Fibroblast of skin of scalp (primary cell): ENCODE measurements around the gene ENOSF1. TPM values are rescaled to one million over a fixed set of nuclear protein-coding genes. Genes with fewer than 3 reads are reported as not detected.
"Not testable (repeated sequence)": the region's sequence is repeated elsewhere in the genome, so short reads cannot be mapped to it uniquely, and the experiment has no call there.

Source experiments
- DNase-seq: peaks from one replicate; pipeline ENCODE4 v3.0.0-alpha.2; 2013
- polyA plus RNA-seq, 2 experiments: library from polyadenylated mRNA; unstranded; fragments of 120-200 nt; gene quantifications; one replicate each; pipeline ENCODE4 v1.2.1, GENCODE V29; 2013; ENCODE audit not compliant: insufficient read length in 2 of 2

The ENOSF1 gene, protein sequence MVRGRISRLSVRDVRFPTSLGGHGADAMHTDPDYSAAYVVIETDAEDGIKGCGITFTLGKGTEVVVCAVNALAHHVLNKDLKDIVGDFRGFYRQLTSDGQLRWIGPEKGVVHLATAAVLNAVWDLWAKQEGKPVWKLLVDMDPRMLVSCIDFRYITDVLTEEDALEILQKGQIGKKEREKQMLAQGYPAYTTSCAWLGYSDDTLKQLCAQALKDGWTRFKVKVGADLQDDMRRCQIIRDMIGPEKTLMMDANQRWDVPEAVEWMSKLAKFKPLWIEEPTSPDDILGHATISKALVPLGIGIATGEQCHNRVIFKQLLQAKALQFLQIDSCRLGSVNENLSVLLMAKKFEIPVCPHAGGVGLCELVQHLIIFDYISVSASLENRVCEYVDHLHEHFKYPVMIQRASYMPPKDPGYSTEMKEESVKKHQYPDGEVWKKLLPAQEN
- 21.9 TPM for polyA plus RNA-seq (2013, experiment 1 of 2; ENCODE audit: insufficient read length)
- 21.7 TPM for polyA plus RNA-seq (2013, experiment 2 of 2; ENCODE audit: insufficient read length)

DNA sequence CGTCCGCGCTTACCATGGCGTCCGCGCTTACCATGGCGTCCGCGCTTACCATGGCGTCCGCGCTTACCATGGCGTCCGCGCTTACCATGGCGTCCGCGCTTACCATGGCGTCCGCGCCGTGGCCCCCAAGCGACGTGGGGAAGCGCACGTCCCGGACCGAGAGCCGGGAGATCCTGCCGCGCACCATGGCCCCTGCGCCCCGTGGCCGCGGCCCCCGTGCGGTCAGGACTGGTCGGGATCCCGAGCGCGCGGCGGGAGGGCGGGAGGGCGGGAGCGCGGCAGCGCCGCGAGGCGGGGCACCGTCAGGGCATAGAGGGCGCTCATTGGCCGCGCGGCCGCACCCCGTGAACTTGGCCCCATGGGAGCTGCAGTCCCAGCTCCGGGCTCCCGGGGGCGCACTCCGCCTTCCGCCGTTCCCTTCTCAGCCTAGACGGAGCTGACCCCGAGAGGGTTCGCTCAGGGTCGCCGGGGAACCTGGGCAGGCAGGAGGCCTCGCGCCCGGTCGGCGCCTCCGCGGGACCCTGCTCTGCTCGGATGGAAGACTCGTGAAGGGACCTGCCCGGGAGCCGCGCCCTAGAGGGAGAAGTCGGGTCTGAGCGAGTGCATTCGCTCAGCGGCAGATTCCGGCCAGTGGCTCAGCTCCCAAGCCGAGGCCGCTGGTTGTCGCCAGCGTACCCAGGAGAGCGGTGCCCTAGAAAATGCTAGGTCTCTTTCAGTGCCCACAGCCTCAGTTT, at the start of gene ENOSF1:
Gene ENOSF1, minus strand, starts transcription at position 230 of the 734 bp plus-strand sequence. Its CDS starts 43 bp downstream, at position 187.
- DNase-seq: peak; percentile 89

DNA sequence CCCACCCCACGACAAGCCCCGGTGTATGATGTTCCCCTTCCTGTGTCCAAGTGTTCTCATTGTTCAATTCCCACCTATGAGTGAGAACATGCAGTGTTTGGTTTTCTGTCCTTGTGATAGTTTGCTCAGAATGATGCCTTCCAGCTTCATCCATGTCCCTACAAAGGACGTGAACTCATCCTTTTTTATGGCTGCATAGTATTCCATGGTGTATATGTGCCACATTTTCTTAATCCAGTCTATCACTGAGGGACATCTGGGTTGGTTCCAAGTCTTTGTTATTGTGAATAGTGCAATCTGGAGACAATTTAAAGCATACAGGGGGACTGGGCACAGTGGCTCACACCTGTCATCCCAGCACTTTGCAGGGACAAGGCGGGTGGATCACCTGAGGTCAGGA, 47.4 kb upstream of the ENOSF1 start:
- DNase-seq: not testable (repeated sequence)

- no peak for DNase-seq
Observed at GRCh38 chr18:755506-755905, 43.1 kb upstream of the ENOSF1 start.

DNA sequence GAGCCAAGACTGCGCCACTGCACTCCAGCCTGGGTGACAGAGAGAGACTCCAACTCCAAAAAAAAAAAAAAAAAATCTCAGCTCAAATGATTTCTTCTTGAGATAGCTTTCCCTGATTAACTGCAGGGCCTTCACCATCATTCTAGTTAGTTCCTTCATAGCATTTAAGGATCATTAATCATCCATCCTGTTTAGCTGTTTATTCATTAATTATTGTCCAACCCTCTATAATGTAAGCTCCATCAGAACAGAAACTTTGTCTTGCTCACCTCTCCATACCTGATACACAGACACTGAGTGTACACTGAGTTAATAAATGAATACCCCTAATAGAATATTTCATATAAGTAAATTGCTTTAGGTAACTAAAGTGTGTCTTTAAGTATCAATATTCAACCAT, 42.2 kb upstream of the ENOSF1 start:
- DNase-seq: no peak

GRCh38 chr18:750456-750855, 38.0 kb upstream of the ENOSF1 start:
- DNase-seq: no peak

DNA sequence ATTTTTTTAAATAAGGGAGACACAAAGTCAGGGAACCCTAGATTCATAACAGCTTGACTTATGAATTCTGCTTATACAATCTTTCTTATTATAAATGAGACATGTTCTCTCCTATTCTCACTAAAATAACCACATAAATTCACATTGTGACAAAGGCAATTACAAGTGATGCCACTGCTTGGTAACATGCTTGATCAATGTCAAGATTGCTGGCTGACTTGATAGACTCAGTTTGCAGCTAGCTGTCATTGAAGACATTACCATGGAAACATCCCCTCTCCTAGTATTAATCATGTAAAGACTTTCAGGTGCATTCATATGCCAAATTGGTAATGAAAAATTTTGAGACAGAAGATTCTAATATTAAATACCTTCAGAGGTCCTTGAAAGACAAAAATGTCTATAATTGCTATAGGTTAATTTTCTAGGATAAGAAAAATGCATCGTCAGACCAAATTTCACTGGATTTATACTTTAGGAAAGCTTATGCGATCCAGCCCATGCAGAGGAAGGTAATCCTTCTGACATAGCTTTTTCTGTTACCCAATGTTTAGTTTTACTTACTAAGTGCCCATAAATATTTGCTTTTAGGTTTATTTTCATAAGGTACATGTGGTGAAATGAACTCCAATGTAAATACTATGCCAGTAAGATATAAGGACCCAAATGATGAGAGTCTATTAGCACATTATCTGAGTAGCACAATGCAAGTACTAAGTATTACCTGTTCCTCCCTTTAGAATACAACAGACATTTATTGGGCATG, 32.6 kb upstream of the ENOSF1 start:
- no peak for DNase-seq

GRCh38 chr18:741931-742512, 29.6 kb upstream of the ENOSF1 start:
- DNase-seq: peak; percentile 50

DNA sequence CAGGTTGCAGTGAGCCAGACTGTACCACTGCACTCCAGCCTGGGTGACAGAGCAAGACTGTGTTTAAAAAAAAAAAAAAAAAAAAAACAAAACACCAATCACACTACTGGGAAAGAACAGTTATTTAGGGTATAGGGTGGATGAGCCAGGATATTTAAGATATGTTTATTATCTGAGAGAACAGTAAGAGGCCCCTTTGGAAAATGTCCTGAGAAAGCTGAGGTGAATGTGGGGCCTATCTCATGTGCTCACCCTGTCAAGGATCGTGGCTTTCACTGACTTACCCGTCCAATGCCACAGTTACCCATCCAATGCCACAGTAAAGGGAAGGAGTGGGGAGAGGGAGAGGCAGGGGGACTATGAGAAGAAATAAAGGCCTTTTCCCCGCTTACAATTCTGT, 19.9 kb upstream of the ENOSF1 start:
- no peak for DNase-seq

DNA sequence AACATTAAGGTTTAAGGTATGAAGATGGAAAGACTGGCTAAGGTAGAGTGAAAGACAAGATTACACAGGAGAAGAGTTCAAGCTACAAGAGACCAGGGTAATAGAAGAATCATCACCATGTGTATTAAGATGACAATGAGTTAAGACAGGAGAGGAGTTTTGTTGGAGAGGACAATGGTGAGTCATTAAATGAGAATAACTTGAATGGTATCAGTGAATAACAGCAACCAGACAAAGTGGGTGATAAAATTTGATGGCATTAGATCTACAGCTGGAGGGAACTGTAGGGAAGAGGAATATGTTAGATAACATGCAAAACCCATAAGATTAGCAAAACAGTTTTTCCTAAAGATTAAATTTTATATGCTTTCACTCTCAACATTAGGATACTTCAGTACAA, 18.8 kb upstream of the ENOSF1 start:
- DNase-seq: no peak

- DNase-seq: no peak
Observed at GRCh38 chr18:730692-731091, 18.3 kb upstream of the ENOSF1 start.

DNA sequence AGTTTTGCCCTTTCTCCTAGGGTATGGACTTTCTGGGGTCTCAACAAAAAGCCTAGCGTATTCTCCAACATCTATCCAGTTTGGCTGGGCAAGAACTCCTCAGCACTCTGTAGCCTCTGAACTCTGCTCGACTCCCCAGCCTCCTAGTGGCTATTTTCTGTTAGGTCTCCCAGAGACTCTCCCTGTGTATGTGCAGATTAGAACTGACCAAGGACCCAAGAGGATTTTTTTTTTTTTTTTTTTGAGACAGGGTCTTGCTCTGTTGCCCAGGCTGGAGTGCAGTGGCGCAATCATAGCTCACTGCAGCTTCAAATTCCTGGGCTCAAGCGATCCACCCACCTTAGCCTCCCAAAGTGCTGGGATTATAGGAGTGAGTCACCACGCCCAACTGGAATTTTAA, 17.7 kb upstream of the ENOSF1 start:
- DNase-seq: not testable (repeated sequence)

DNA sequence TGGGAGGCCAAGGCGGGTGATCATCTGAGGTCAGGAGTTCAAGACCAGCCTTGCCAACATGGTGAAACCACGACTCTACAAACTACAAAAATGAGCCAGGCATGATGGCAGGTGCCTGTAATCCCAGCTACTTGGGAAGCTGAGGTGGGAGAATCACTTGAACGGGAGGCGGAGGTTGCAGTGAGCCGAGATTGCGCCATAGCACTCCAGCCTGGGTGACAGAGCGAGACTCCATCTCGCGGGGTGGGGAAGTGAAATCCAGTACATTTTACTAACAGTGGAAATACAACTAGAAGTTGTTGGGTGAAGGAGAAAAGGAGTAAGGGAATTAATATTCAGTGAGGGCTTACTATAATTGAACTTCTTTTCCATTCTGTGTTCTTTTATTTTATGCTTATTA, 13.2 kb upstream of the ENOSF1 start:
- no peak for DNase-seq

DNA sequence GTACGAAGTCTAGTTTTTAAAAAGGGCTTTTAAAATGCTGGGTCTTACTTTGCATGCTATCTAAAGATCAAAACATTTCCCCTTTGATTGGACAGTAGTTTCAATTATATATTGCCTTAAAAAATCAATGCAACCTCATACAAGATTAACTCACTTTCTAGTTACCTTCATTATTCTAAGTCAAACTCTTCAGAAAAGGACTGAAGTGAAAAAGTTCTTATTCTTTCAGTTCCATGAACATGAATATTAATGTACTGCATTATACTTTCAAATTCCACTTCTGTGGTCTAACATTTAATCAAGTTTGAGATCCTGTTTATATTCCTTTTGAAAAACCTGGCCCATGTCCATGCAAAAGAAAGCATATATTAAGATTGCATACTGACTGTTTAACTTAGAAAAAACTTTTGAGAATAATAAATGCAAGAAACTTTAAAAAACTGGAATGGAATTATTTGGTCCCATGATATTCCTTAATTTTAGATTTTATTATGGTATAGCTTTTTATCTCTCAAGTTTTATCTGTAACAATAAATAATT, 11.2 kb upstream of the ENOSF1 start:
- no peak for DNase-seq

- DNase-seq: no peak
Observed at GRCh38 chr18:717003-717402, 4.6 kb upstream of the ENOSF1 start.

GRCh38 chr18:715626-716025, 3.2 kb upstream of the ENOSF1 start:
- peak; percentile 76 for DNase-seq

- no peak for DNase-seq
Observed at GRCh38 chr18:713135-713490, 683 bp upstream of the ENOSF1 start.

DNA sequence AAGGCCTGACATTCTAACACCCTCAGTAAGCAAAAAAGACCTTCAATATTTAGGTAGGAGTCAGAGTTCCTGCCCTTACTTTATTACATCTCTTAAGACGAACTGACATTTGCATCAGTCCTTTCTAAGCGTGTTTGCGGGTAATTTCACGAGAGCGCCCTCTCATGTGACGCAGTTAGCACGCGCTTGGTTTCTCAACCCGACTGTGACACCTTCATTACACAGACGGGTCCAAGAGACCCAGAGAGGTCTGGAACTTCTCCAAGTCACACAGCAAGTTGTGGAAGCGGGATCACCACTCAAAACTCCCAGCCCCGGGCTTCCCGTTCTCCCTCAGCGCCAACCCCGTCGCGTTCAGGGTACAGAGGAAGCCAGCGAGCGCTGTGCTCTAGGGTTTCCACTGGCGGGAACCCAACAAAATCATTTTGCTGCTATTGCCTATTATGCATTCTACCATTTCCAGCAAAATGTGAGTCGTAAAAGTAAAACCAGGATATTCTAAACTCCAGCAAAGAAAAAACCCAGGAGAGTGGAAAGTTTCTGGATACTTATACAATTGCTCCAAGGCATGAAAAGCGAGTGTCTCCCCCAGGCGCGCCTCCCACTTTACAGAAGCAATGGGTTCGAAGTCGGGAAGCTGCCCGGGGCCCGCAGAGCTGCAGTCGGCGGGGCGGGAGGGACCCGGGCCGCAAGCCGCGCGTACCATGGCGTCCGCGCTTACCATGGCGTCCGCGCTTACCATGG, 601 bp downstream of the ENOSF1 start:
- peak; percentile 83 for DNase-seq

GRCh38 chr18:711310-711656, 1.1 kb downstream of the ENOSF1 start:
- DNase-seq: no peak

DNA sequence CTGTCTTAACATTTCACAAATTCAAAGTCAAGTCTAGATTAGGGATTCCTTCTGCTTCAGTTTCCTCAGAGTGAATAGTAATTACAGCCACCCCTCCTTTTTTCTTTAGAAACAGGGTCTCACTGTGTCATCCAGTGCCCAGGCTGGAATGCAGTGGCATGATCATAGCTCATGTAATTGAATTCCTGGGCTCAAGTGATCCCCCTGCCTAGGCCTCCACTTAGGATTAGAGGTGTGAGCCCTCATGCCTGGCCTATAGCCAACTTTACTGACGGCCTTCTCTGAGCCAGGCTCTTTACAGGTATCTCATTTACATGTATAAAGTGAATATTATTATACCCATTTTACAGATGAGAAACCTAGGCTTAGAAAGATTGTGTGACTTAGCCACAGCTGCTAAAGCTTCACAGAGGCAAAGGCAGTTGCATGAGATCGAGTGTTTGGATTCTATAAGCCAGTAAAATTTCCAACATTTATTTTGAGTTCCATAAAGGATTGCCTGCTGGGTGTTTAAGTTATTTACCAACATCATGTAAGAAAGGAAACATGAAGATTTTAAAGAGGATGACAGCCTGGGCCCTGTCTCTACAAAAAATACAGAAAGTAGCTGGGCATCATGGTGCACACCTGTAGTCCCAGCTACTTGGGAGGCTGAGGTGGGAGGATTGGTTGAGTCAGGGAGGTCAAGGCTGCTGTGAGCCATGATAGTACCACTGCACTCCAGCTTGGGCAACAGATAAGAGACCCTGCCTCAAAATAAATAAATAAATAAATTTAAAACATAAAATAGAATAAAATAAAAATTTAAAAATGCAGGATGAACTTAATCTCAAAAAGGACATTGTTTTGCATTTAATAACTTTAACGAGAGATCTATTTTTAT, 1.8 kb downstream of the ENOSF1 start:
- DNase-seq: no peak

- no peak for DNase-seq
Observed at GRCh38 chr18:709771-710170, 2.7 kb downstream of the ENOSF1 start.

DNA sequence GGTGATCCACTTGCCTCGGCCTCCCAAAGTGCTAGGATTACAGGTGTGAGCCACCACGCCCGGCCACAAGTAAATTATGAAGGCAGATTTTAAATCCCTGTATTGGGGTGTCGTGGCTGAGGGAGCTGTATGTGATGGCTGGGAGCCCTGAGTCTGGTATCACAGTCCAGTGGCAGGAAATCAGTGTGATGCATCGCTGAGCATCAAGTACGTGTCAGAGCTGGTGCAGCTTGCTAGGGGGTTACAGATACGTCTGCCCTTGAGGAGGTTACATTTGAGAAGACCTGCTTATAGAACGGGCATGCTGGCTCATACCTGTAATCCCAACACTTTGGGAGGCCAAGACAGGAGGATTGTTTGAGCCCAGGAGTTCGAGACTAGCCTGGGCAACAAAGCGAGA, 4.3 kb downstream of the ENOSF1 start:
- DNase-seq: no peak
